Measurements from ENCODE around the gene GNB5.

GRCh38 chr15:52078197-52078875 lies 112.9 kb downstream of the GNB5 start:
- TF ChIP-seq CTCF (IDR thresholded peaks at IDR 0.05) = no peak
- no peak for TF ChIP-seq POLR2A (IDR thresholded peaks at IDR 0.05)
